Astrocyte (in vitro differentiated cells and primary cell): ENCODE data around the gene TCEAL7. TPM values are rescaled to one million over a fixed set of nuclear protein-coding genes. Genes with fewer than 3 reads are reported as not detected.
A peak's percentile ranks its signal among the peaks of the same experiment; 100 is the strongest.

Source experiments
- DNase-seq: peaks from one replicate; pipeline ENCODE4 v3.0.0-alpha.2; 2010; ENCODE audit warnings: low read depth
- FAIRE-seq: peaks from 2 replicates; lab custom pipeline; 2011; peaks lifted over from hg19 to GRCh38; lab: Jason Lieb, UNC
- H2AFZ ChIP-seq: 2 replicates; pipeline ENCODE4 v1.6.0; 2012; ENCODE audit warnings: low read depth, low read length, inconsistent platforms
- H3K27ac ChIP-seq: 2 replicates; pipeline ENCODE4 v1.5.1; 2011; ENCODE audit warnings: low read depth, low read length, inconsistent platforms
- H3K27me3 ChIP-seq: 2 replicates; pipeline ENCODE4 v1.6.0; 2011; ENCODE audit warnings: low read length, inconsistent platforms; ENCODE audit not compliant: insufficient read depth
- H3K36me3 ChIP-seq: 2 replicates; pipeline ENCODE4 v1.5.1; 2011; ENCODE audit warnings: low read length, inconsistent platforms; ENCODE audit not compliant: insufficient read depth
- H3K4me1 ChIP-seq: 2 replicates; pipeline ENCODE4 v1.5.1; 2011; ENCODE audit warnings: low read length, inconsistent platforms; ENCODE audit not compliant: insufficient read depth
- H3K4me2 ChIP-seq: 2 replicates; pipeline ENCODE4 v1.6.0; 2012; ENCODE audit warnings: low read length, inconsistent platforms
- H3K4me3 ChIP-seq: 2 replicates; pipeline ENCODE4 v1.5.1; 2011; ENCODE audit warnings: low read depth, mild to moderate bottlenecking, low read length, inconsistent platforms; ENCODE audit not compliant: insufficient read depth
- H3K79me2 ChIP-seq: 2 replicates; pipeline ENCODE4 v1.6.0; 2012; ENCODE audit warnings: mild to moderate bottlenecking, low read length, inconsistent platforms; ENCODE audit not compliant: insufficient read depth
- H3K9ac ChIP-seq: 2 replicates; pipeline ENCODE4 v1.6.0; 2012; ENCODE audit warnings: mild to moderate bottlenecking, low read length, inconsistent platforms
- H3K9me3 ChIP-seq: 2 replicates; pipeline ENCODE4 v1.5.1; 2012; ENCODE audit warnings: low read depth, mild to moderate bottlenecking, low read length, inconsistent platforms; ENCODE audit not compliant: insufficient read depth
- H4K20me1 ChIP-seq: 2 replicates; pipeline ENCODE4 v1.6.0; 2012; ENCODE audit warnings: low read length, inconsistent platforms; ENCODE audit not compliant: insufficient read depth
- H3K27ac Mint-ChIP-seq: one replicate; pipeline ENCODE4 v1.8.0; 2021; ENCODE audit warnings: mild to moderate bottlenecking, mixed read lengths; ENCODE audit not compliant: unreplicated experiment
- H3K27me3 Mint-ChIP-seq: one replicate; pipeline ENCODE4 v1.8.0; 2021; ENCODE audit warnings: low read depth, mixed read lengths; ENCODE audit not compliant: unreplicated experiment
- H3K36me3 Mint-ChIP-seq: one replicate; pipeline ENCODE4 v1.8.0; 2021; ENCODE audit warnings: low read depth, mixed read lengths; ENCODE audit not compliant: unreplicated experiment
- H3K4me1 Mint-ChIP-seq: one replicate; pipeline ENCODE4 v1.8.0; 2021; ENCODE audit warnings: low read depth, mixed read lengths; ENCODE audit not compliant: unreplicated experiment
- H3K4me3 Mint-ChIP-seq: one replicate; pipeline ENCODE4 v1.8.0; 2021; ENCODE audit warnings: mild to moderate bottlenecking, moderate library complexity, mixed read lengths; ENCODE audit not compliant: unreplicated experiment
- H3K9me3 Mint-ChIP-seq: one replicate; pipeline ENCODE4 v1.8.0; 2021; ENCODE audit warnings: mild to moderate bottlenecking, mixed read lengths; ENCODE audit not compliant: unreplicated experiment
- CTCF ChIP-seq: IDR thresholded peaks from 2 replicates; pipeline ENCODE4 v1.5.1; 2011; ENCODE audit warnings: low read depth, mild to moderate bottlenecking, inconsistent platforms, low read length, moderate library complexity; ENCODE audit not compliant: insufficient read depth
- EZH2 ChIP-seq: IDR thresholded peaks from 2 replicates; pipeline ENCODE4 v1.6.1; 2012; ENCODE audit warnings: mild to moderate bottlenecking, low read length, inconsistent platforms; ENCODE audit not compliant: insufficient read depth
- total RNA-seq: library from RNA; stranded (reverse); gene quantifications from 2 replicates; pipeline ENCODE4 v1.2.1, GENCODE V29; 2021

Gene TCEAL7
- total RNA-seq, 1 donor from 2014 or later: 9.4 TPM

GRCh38 chrX:103376118-103376978 is 46.3 kb downstream of the TCEAL7 start, which contains the start of gene BEX3:
BEX3 (plus strand) TSS chrX:103376538; CDS start chrX:103377522, 984 bp downstream.
- Histone ChIP-seq H3K36me3 (no peaks in the 10 kb centered on the region), H3K79me2 (peaks cover 12% of the 10 kb centered on the region), H3K9me3 (no peaks in the 10 kb centered on the region), H3K4me3 (peak within 1 kb of the TSS; percentile 71), H3K27ac (peak within 1 kb of the TSS; percentile 94), H3K27me3 (no peaks in the 10 kb centered on the region), H3K4me1 (no peaks in the 10 kb centered on the region), H3K9ac (peak within 1 kb of the TSS; percentile 91), H2AFZ (peak within 1 kb of the TSS; percentile 89), H4K20me1 (no peaks in the 10 kb centered on the region), H3K4me2 (peak within 1 kb of the TSS; percentile 91)
- Mint-ChIP-seq H3K4me3 (peak within 1 kb of the TSS; percentile 93), H3K36me3 (no peaks in the 10 kb centered on the region), H3K27ac (peak within 1 kb of the TSS; percentile 94), H3K4me1 (peaks cover 4% of the 10 kb centered on the region), H3K27me3 (no peaks in the 10 kb centered on the region), H3K9me3 (no peaks in the 10 kb centered on the region)
- no peak for TF ChIP-seq EZH2
- TF ChIP-seq CTCF: no peak
- peak; percentile 36 for DNase-seq
- FAIRE-seq: no peak

GRCh38 chrX:103376979-103377324 is 46.9 kb downstream of the TCEAL7 start:
- peak overlapping the region; percentile 81 for H3K27ac Mint-ChIP-seq
- Histone ChIP-seq H3K9ac (peak overlapping the region; percentile 91), H3K4me3 (peak overlapping the region; percentile 71), H3K79me2 (peaks cover 12% of the 10 kb centered on the region), H3K36me3 (no peaks in the 10 kb centered on the region), H3K27ac (peak overlapping the region; percentile 68), H3K4me2 (peak overlapping the region; percentile 91), H3K4me1 (no peaks in the 10 kb centered on the region), H3K9me3 (no peaks in the 10 kb centered on the region), H2AFZ (no peak overlapping the region), H3K27me3 (no peaks in the 10 kb centered on the region), H4K20me1 (no peaks in the 10 kb centered on the region)
- no peaks in the 10 kb centered on the region for H3K36me3 Mint-ChIP-seq
- H3K4me1 Mint-ChIP-seq: peaks cover 4% of the 10 kb centered on the region
- peak overlapping the region; percentile 93 for H3K4me3 Mint-ChIP-seq
- H3K27me3 Mint-ChIP-seq: no peaks in the 10 kb centered on the region
- TF ChIP-seq EZH2 (no peak), CTCF (no peak)
- FAIRE-seq (no peak), DNase-seq (peak; percentile 11)
- no peaks in the 10 kb centered on the region for H3K9me3 Mint-ChIP-seq

- H3K27me3 Mint-ChIP-seq: no peaks in the 10 kb centered on the region
- no peaks in the 10 kb centered on the region for H3K36me3 Mint-ChIP-seq
- Histone ChIP-seq H4K20me1 (no peaks in the 10 kb centered on the region), H3K79me2 (peaks cover 12% of the 10 kb centered on the region), H3K4me2 (peak overlapping the region; percentile 15), H3K9me3 (no peaks in the 10 kb centered on the region), H3K36me3 (no peaks in the 10 kb centered on the region), H3K4me3 (no peak overlapping the region), H3K27ac (no peak overlapping the region), H3K9ac (no peak overlapping the region), H3K27me3 (no peaks in the 10 kb centered on the region), H2AFZ (no peak overlapping the region), H3K4me1 (no peaks in the 10 kb centered on the region)
- peak; percentile 17 for FAIRE-seq
- H3K4me3 Mint-ChIP-seq: no peak overlapping the region
- H3K27ac Mint-ChIP-seq: no peak overlapping the region
- no peak for DNase-seq
- peaks cover 3% of the 10 kb centered on the region for H3K4me1 Mint-ChIP-seq
- TF ChIP-seq CTCF (no peak), EZH2 (no peak)
- no peaks in the 10 kb centered on the region for H3K9me3 Mint-ChIP-seq
These were observed 49.0 kb downstream of the TCEAL7 start for GRCh38 chrX:103378990-103379389.
